ENCODE results near the gene DNAH12. TPM values are rescaled to one million over a fixed set of nuclear protein-coding genes. Genes with fewer than 3 reads are reported as not detected.
A peak's percentile ranks its signal among the peaks of the same experiment; 100 is the strongest.

DNAH12 gene
- total RNA-seq, 1 experiment from 2014 or later = not detected

DNA sequence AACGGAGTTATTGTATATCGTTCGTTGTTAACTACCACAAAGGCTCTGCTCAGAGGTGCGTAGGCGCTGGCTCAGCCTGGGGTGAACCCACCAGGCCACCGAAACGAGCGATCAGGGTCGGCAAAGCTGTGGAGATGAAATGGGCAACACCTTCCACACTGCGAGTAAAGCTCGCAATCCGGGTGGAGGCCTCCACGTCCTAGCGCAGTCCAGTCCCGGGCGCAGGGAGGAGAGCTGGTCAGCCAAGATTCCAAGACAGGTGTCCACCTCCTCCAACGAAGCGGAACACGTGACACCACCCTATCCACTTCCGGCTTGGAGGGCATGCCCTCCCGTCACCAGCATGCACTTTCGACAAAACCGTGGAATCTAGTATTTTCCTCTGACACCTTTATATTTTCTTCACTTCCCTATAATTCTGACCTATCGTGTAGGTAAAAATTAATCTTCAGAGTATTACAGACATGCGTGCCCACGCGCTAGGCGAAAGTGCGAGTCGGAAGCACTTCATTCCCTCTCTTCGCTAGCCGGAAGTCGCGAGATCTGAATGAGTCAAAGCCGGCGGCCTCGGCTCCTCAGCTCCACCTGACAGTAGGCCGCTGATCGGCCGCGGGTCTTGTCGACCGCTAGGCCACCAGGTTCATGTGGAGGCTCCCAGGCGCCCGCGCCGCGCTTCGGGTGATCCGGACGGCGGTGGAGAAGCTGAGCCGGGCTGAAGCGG, 11.8 kb upstream of the DNAH12 start, which contains the start of gene PDE12 (continued):
- TF ChIP-seq, protein P1, sequence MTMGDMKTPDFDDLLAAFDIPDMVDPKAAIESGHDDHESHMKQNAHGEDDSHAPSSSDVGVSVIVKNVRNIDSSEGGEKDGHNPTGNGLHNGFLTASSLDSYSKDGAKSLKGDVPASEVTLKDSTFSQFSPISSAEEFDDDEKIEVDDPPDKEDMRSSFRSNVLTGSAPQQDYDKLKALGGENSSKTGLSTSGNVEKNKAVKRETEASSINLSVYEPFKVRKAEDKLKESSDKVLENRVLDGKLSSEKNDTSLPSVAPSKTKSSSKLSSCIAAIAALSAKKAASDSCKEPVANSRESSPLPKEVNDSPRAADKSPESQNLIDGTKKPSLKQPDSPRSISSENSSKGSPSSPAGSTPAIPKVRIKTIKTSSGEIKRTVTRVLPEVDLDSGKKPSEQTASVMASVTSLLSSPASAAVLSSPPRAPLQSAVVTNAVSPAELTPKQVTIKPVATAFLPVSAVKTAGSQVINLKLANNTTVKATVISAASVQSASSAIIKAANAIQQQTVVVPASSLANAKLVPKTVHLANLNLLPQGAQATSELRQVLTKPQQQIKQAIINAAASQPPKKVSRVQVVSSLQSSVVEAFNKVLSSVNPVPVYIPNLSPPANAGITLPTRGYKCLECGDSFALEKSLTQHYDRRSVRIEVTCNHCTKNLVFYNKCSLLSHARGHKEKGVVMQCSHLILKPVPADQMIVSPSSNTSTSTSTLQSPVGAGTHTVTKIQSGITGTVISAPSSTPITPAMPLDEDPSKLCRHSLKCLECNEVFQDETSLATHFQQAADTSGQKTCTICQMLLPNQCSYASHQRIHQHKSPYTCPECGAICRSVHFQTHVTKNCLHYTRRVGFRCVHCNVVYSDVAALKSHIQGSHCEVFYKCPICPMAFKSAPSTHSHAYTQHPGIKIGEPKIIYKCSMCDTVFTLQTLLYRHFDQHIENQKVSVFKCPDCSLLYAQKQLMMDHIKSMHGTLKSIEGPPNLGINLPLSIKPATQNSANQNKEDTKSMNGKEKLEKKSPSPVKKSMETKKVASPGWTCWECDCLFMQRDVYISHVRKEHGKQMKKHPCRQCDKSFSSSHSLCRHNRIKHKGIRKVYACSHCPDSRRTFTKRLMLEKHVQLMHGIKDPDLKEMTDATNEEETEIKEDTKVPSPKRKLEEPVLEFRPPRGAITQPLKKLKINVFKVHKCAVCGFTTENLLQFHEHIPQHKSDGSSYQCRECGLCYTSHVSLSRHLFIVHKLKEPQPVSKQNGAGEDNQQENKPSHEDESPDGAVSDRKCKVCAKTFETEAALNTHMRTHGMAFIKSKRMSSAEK (CRISPR knock-in tag; IDR thresholded peaks at IDR 0.05; ENCODE audit: borderline replicate concordance) = peak; percentile 36; the same call in 1 of the 2 replicates
- TF ChIP-seq, protein P2, sequence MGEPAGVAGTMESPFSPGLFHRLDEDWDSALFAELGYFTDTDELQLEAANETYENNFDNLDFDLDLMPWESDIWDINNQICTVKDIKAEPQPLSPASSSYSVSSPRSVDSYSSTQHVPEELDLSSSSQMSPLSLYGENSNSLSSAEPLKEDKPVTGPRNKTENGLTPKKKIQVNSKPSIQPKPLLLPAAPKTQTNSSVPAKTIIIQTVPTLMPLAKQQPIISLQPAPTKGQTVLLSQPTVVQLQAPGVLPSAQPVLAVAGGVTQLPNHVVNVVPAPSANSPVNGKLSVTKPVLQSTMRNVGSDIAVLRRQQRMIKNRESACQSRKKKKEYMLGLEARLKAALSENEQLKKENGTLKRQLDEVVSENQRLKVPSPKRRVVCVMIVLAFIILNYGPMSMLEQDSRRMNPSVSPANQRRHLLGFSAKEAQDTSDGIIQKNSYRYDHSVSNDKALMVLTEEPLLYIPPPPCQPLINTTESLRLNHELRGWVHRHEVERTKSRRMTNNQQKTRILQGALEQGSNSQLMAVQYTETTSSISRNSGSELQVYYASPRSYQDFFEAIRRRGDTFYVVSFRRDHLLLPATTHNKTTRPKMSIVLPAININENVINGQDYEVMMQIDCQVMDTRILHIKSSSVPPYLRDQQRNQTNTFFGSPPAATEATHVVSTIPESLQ (CRISPR knock-in tag; IDR thresholded peaks at IDR 0.05) = no peak
- TF ChIP-seq, protein P3, sequence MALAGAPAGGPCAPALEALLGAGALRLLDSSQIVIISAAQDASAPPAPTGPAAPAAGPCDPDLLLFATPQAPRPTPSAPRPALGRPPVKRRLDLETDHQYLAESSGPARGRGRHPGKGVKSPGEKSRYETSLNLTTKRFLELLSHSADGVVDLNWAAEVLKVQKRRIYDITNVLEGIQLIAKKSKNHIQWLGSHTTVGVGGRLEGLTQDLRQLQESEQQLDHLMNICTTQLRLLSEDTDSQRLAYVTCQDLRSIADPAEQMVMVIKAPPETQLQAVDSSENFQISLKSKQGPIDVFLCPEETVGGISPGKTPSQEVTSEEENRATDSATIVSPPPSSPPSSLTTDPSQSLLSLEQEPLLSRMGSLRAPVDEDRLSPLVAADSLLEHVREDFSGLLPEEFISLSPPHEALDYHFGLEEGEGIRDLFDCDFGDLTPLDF (CRISPR knock-in tag; IDR thresholded peaks at IDR 0.05) = peak; percentile 81
- peak; percentile 77 for TF ChIP-seq FOXK1 (CRISPR knock-in tag; IDR thresholded peaks at IDR 0.05)
- peak; percentile 41; the same call in 1 of the 2 replicates for TF ChIP-seq SMAD3 (CRISPR knock-in tag; IDR thresholded peaks at IDR 0.05; ENCODE audit: borderline replicate concordance)
- 0 out of 2 replicates have a peak, but pooled peaks have one; percentile 24 for TF ChIP-seq FOXJ3 (CRISPR knock-in tag; IDR thresholded peaks at IDR 0.05; ENCODE audit: borderline replicate concordance)
- peak; percentile 90 for TF ChIP-seq TEAD1 (CRISPR knock-in tag; IDR thresholded peaks at IDR 0.05)
- no peak for TF ChIP-seq ZBTB21 (CRISPR knock-in tag; IDR thresholded peaks at IDR 0.05; ENCODE audit: borderline replicate concordance)
- TF ChIP-seq, protein P4, sequence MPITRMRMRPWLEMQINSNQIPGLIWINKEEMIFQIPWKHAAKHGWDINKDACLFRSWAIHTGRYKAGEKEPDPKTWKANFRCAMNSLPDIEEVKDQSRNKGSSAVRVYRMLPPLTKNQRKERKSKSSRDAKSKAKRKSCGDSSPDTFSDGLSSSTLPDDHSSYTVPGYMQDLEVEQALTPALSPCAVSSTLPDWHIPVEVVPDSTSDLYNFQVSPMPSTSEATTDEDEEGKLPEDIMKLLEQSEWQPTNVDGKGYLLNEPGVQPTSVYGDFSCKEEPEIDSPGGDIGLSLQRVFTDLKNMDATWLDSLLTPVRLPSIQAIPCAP (CRISPR knock-in tag; IDR thresholded peaks at IDR 0.05) = peak; percentile 90; the same call in 1 of the 2 replicates
- 0 out of 2 replicates have a peak, but pooled peaks have one; percentile 14 for TF ChIP-seq KAT7 (CRISPR knock-in tag; IDR thresholded peaks at IDR 0.05; ENCODE audit: borderline replicate concordance)
- TF ChIP-seq ZNF219 (CRISPR knock-in tag; IDR thresholded peaks at IDR 0.05; ENCODE audit: borderline replicate concordance) = 0 out of 2 replicates have a peak, but pooled peaks have one; percentile 62
- peak; percentile 2; the same call in 1 of the 2 replicates for TF ChIP-seq GABPB1 (CRISPR knock-in tag; IDR thresholded peaks at IDR 0.05)
- no peak for TF ChIP-seq JAZF1 (CRISPR knock-in tag; IDR thresholded peaks at IDR 0.05)
- TF ChIP-seq ZNF671 (CRISPR knock-in tag; IDR thresholded peaks at IDR 0.05) = no peak
- TF ChIP-seq, protein P5, sequence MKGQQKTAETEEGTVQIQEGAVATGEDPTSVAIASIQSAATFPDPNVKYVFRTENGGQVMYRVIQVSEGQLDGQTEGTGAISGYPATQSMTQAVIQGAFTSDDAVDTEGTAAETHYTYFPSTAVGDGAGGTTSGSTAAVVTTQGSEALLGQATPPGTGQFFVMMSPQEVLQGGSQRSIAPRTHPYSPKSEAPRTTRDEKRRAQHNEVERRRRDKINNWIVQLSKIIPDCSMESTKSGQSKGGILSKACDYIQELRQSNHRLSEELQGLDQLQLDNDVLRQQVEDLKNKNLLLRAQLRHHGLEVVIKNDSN (CRISPR knock-in tag; IDR thresholded peaks at IDR 0.05) = peak; percentile 93
- peak; percentile 63; the same call in 1 of the 2 replicates for TF ChIP-seq CREB1 (CRISPR knock-in tag; IDR thresholded peaks at IDR 0.05)
- TF ChIP-seq, protein P6, sequence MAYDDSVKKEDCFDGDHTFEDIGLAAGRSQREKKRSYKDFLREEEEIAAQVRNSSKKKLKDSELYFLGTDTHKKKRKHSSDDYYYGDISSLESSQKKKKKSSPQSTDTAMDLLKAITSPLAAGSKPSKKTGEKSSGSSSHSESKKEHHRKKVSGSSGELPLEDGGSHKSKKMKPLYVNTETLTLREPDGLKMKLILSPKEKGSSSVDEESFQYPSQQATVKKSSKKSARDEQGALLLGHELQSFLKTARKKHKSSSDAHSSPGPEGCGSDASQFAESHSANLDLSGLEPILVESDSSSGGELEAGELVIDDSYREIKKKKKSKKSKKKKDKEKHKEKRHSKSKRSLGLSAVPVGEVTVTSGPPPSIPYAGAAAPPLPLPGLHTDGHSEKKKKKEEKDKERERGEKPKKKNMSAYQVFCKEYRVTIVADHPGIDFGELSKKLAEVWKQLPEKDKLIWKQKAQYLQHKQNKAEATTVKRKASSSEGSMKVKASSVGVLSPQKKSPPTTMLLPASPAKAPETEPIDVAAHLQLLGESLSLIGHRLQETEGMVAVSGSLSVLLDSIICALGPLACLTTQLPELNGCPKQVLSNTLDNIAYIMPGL (CRISPR knock-in tag; IDR thresholded peaks at IDR 0.05) = no peak
- TF ChIP-seq MYBL2 (CRISPR knock-in tag; IDR thresholded peaks at IDR 0.05) = peak; percentile 64; the same call in 1 of the 2 replicates
- peak; percentile 65; the same call in 1 of the 2 replicates for TF ChIP-seq IRF2 (CRISPR knock-in tag; IDR thresholded peaks at IDR 0.05; ENCODE audit: borderline replicate concordance, low read depth)
- TF ChIP-seq TCF7 (CRISPR knock-in tag; IDR thresholded peaks at IDR 0.05; ENCODE audit: low read depth) = no peak
- TF ChIP-seq, protein P7, sequence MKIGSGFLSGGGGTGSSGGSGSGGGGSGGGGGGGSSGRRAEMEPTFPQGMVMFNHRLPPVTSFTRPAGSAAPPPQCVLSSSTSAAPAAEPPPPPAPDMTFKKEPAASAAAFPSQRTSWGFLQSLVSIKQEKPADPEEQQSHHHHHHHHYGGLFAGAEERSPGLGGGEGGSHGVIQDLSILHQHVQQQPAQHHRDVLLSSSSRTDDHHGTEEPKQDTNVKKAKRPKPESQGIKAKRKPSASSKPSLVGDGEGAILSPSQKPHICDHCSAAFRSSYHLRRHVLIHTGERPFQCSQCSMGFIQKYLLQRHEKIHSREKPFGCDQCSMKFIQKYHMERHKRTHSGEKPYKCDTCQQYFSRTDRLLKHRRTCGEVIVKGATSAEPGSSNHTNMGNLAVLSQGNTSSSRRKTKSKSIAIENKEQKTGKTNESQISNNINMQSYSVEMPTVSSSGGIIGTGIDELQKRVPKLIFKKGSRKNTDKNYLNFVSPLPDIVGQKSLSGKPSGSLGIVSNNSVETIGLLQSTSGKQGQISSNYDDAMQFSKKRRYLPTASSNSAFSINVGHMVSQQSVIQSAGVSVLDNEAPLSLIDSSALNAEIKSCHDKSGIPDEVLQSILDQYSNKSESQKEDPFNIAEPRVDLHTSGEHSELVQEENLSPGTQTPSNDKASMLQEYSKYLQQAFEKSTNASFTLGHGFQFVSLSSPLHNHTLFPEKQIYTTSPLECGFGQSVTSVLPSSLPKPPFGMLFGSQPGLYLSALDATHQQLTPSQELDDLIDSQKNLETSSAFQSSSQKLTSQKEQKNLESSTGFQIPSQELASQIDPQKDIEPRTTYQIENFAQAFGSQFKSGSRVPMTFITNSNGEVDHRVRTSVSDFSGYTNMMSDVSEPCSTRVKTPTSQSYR (CRISPR knock-in tag; IDR thresholded peaks at IDR 0.05) = 0 out of 2 replicates have a peak, but pooled peaks have one; percentile 67
- TF ChIP-seq NFE2L1 (CRISPR knock-in tag; IDR thresholded peaks at IDR 0.05) = peak; percentile 51; the same call in 1 of the 2 replicates
- TF ChIP-seq FOXP1 (CRISPR knock-in tag; IDR thresholded peaks at IDR 0.05; ENCODE audit: borderline replicate concordance) = peak; percentile 22; the same call in 1 of the 2 replicates
- 0 out of 2 replicates have a peak, but pooled peaks have one; percentile 56 for TF ChIP-seq TP53 (CRISPR knock-in tag; IDR thresholded peaks at IDR 0.05)
- TF ChIP-seq ETV6 (CRISPR knock-in tag; IDR thresholded peaks at IDR 0.05) = peak; percentile 94
